BE2C (cell line): ENCODE results near the gene SLC31A1.

Experiments used
- DNase-seq: peaks from one replicate; pipeline ENCODE4 v3.0.0-alpha.2; 2020
- H3K27me3 ChIP-seq: fragments of 250-450 bp; sonication (Bioruptor Pico); 2 replicates; pipeline ENCODE4 v1.5.1; 2020; ENCODE audit warnings: mild to moderate bottlenecking
- H3K36me3 ChIP-seq: fragments of 250-450 bp; sonication (Bioruptor Pico); 2 replicates; pipeline ENCODE4 v1.5.1; 2020; ENCODE audit warnings: mild to moderate bottlenecking
- H3K4me1 ChIP-seq: fragments of 250-450 bp; sonication (Bioruptor Pico); 2 replicates; pipeline ENCODE4 v1.5.1; 2020
- H3K4me3 ChIP-seq: 2 replicates; pipeline ENCODE4 v1.5.1; 2011; ENCODE audit warnings: low read depth, low read length
- H3K9me3 ChIP-seq: fragments of 250-450 bp; sonication (Bioruptor Pico); 2 replicates; pipeline ENCODE4 v1.5.1; 2020
- CTCF ChIP-seq: IDR thresholded peaks from 2 replicates; pipeline ENCODE4 v1.5.1; 2012; ENCODE audit warnings: mild to moderate bottlenecking, low read depth, low read length

SLC31A1 gene

GRCh38 chr9:113309204-113309813 lies 88.0 kb downstream of the SLC31A1 start:
- Histone ChIP-seq H3K4me1 (no peaks in the 10 kb centered on the region; the same call in 1 of the 2 replicates), H3K9me3 (no peaks in the 10 kb centered on the region), H3K36me3 (no peaks in the 10 kb centered on the region), H3K4me3 (no peak overlapping the region), H3K27me3 (no peaks in the 10 kb centered on the region)
- peak; percentile 40 for DNase-seq
- TF ChIP-seq CTCF, result peak; percentile 89

GRCh38 chr9:113310538-113310937 lies 89.2 kb downstream of the SLC31A1 start:
- no peaks in the 10 kb centered on the region for H3K27me3 ChIP-seq
- no peak overlapping the region for H3K4me3 ChIP-seq
- no peaks in the 10 kb centered on the region for H3K36me3 ChIP-seq
- H3K4me1 ChIP-seq, result no peaks in the 10 kb centered on the region; the same call in 1 of the 2 replicates
- no peak for TF ChIP-seq CTCF
- H3K9me3 ChIP-seq, result no peaks in the 10 kb centered on the region
- DNase-seq, result no peak

- H3K4me1 ChIP-seq, result no peaks in the 10 kb centered on the region; the same call in 1 of the 2 replicates
- H3K36me3 ChIP-seq, result no peaks in the 10 kb centered on the region
- no peaks in the 10 kb centered on the region for H3K27me3 ChIP-seq
- no peak overlapping the region for H3K4me3 ChIP-seq
- no peaks in the 10 kb centered on the region for H3K9me3 ChIP-seq
- no peak for TF ChIP-seq CTCF
- DNase-seq, result no peak
These were observed 90.6 kb downstream of the SLC31A1 start for GRCh38 chr9:113311961-113312360.

- Histone ChIP-seq H3K4me1 (no peaks in the 10 kb centered on the region; the same call in 1 of the 2 replicates), H3K27me3 (no peaks in the 10 kb centered on the region), H3K4me3 (no peak overlapping the region), H3K36me3 (no peaks in the 10 kb centered on the region), H3K9me3 (no peaks in the 10 kb centered on the region)
- DNase-seq, result no peak
- TF ChIP-seq CTCF, result no peak
These were observed 91.9 kb downstream of the SLC31A1 start for GRCh38 chr9:113313261-113313660.
